Dendritic cell treated with granulocyte-macrophage colony-stimulating factor and Interleukin-4, amounts not matched to agents 40 ng/mL and 50 ng/mL, for 4 days (primary cell): ENCODE measurements around the gene MYO3B.

Source experiments
- H3K27ac Mint-ChIP-seq: one replicate; pipeline ENCODE4 v1.8.0; 2022; ENCODE audit warnings: mild to moderate bottlenecking, mixed read lengths
- H3K27me3 Mint-ChIP-seq: one replicate; pipeline ENCODE4 v1.8.0; 2022; ENCODE audit warnings: mild to moderate bottlenecking, mixed read lengths
- H3K36me3 Mint-ChIP-seq: one replicate; pipeline ENCODE4 v1.8.0; 2022; ENCODE audit warnings: low read depth, mixed read lengths
- H3K4me1 Mint-ChIP-seq: one replicate; pipeline ENCODE4 v1.8.0; 2022; ENCODE audit warnings: low read depth, mixed read lengths
- H3K4me3 Mint-ChIP-seq: one replicate; pipeline ENCODE4 v1.8.0; 2022; ENCODE audit warnings: mild to moderate bottlenecking, moderate library complexity, mixed read lengths
- H3K9me3 Mint-ChIP-seq: one replicate; pipeline ENCODE4 v1.8.0; 2022; ENCODE audit warnings: mixed read lengths
- intact Hi-C: fragments of 100-400 bp; cut with micrococcal nuclease; formaldehyde crosslinking; loops from one replicate; pipeline ENCODE4 v1.15.0; 2022

The MYO3B gene

GRCh38 chr2:170563401-170563800 lies 385.5 kb downstream of the MYO3B start:
- no peak overlapping the region for H3K4me3 Mint-ChIP-seq
- no peaks in the 10 kb centered on the region for H3K36me3 Mint-ChIP-seq
- no peak overlapping the region for H3K27ac Mint-ChIP-seq

GRCh38 chr2:170566138-170566537 lies 388.2 kb downstream of the MYO3B start:
- intact Hi-C loops: no loop called here
- Mint-ChIP-seq H3K27me3 (peaks cover 2% of the 10 kb centered on the region), H3K36me3 (no peaks in the 10 kb centered on the region), H3K27ac (no peak overlapping the region), H3K9me3 (no peaks in the 10 kb centered on the region), H3K4me3 (no peak overlapping the region), H3K4me1 (no peaks in the 10 kb centered on the region)

More at GRCh38 chr2:170563401-170563800, 385.5 kb downstream of the MYO3B start:
- H3K27me3 Mint-ChIP-seq: peaks cover 6% of the 10 kb centered on the region
- H3K4me1 Mint-ChIP-seq: no peaks in the 10 kb centered on the region
- intact Hi-C loops: no loop called here
- no peaks in the 10 kb centered on the region for H3K9me3 Mint-ChIP-seq

GRCh38 chr2:170567429-170567828 lies 389.5 kb downstream of the MYO3B start:
- H3K36me3 Mint-ChIP-seq: no peaks in the 10 kb centered on the region
- H3K27me3 Mint-ChIP-seq: peaks cover 2% of the 10 kb centered on the region
- no peaks in the 10 kb centered on the region for H3K9me3 Mint-ChIP-seq
- intact Hi-C loops: no loop called here
- no peak overlapping the region for H3K4me3 Mint-ChIP-seq
- no peaks in the 10 kb centered on the region for H3K4me1 Mint-ChIP-seq
- H3K27ac Mint-ChIP-seq: no peak overlapping the region

DNA sequence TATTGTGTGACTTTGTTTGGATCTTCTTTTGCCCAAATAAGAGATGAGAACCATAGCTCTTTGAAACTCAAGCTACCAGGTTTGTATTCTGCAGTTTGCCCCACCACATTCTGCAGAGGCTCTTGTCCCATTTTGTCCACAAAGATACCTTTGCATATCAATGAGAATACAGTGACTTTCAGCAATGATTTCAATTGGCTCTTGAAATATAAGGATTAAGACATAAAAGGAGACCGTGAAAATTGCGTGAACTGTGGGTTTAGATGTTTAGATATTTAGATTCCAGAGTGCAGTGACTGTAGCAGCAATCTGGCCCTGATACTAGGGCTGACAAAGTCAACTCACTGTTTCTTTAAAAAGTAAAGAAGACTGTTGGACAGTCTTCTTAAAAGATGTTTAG lies 390.6 kb downstream of the MYO3B start:
- intact Hi-C loops: no loop called here
- no peak overlapping the region for H3K4me3 Mint-ChIP-seq
- no peaks in the 10 kb centered on the region for H3K4me1 Mint-ChIP-seq
- H3K9me3 Mint-ChIP-seq: no peaks in the 10 kb centered on the region
- peaks cover 2% of the 10 kb centered on the region for H3K27me3 Mint-ChIP-seq
- no peaks in the 10 kb centered on the region for H3K36me3 Mint-ChIP-seq
- no peak overlapping the region for H3K27ac Mint-ChIP-seq

- Mint-ChIP-seq H3K27ac (no peak overlapping the region), H3K4me1 (no peaks in the 10 kb centered on the region), H3K27me3 (peaks cover 4% of the 10 kb centered on the region), H3K36me3 (no peaks in the 10 kb centered on the region), H3K9me3 (no peaks in the 10 kb centered on the region), H3K4me3 (no peak overlapping the region)
- intact Hi-C loops: no loop called here
Observed at GRCh38 chr2:170571612-170572011, 393.7 kb downstream of the MYO3B start.

GRCh38 chr2:170573671-170574070 lies 395.7 kb downstream of the MYO3B start:
- no peaks in the 10 kb centered on the region for H3K36me3 Mint-ChIP-seq
- intact Hi-C loops: no loop called here
- H3K27ac Mint-ChIP-seq: no peak overlapping the region
- H3K9me3 Mint-ChIP-seq: no peaks in the 10 kb centered on the region
- peaks cover 4% of the 10 kb centered on the region for H3K27me3 Mint-ChIP-seq
- H3K4me3 Mint-ChIP-seq: no peak overlapping the region
- no peaks in the 10 kb centered on the region for H3K4me1 Mint-ChIP-seq

DNA sequence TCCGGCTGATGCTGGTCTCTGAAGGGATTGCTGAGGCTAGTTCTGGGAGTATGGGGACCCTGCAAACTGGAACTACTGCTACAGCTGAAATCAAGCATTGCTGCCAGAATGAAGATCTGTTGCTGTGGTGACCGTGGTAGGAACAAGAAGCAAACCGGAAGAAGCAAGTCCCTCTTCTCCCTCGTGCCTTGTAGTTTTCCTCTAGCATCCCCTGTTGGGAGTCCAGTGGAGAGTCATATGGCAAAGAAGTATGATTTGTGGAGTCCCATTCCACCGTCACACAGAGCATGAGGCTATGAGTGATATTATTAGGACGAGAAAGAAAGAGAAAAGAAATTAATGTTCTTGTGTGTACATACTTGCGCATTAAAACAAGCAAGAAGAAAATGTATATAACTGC lies 398.3 kb downstream of the MYO3B start:
- H3K9me3 Mint-ChIP-seq: no peaks in the 10 kb centered on the region
- no peaks in the 10 kb centered on the region for H3K36me3 Mint-ChIP-seq
- no peak overlapping the region for H3K27ac Mint-ChIP-seq
- intact Hi-C loops: no loop called here
- no peak overlapping the region for H3K4me3 Mint-ChIP-seq
- H3K4me1 Mint-ChIP-seq: no peaks in the 10 kb centered on the region
- H3K27me3 Mint-ChIP-seq: peaks cover 3% of the 10 kb centered on the region

- Mint-ChIP-seq H3K9me3 (no peaks in the 10 kb centered on the region), H3K4me1 (no peaks in the 10 kb centered on the region), H3K27ac (no peak overlapping the region), H3K4me3 (no peak overlapping the region), H3K27me3 (peaks cover 3% of the 10 kb centered on the region), H3K36me3 (no peaks in the 10 kb centered on the region)
- intact Hi-C loops: no loop called here
Observed at GRCh38 chr2:170577356-170577755, 399.4 kb downstream of the MYO3B start.

DNA sequence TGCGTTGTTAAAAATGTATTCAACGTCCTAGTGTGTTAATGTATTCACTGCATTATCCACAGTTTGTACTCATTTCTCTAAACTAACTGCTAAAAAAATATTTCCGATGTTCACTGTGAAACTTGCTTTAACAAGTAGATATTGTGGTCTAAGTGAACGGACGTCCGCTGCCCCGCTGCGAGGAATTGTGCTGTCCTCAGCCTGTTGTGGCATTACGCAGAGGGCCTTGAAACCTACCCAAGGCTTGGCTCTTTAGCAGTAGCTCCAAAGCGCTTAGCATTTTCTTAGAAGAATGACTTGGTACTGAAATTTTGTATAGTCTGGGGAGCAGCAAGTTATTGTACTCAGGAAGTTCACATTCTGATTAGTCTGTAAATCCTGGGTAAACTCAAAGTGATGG lies 400.7 kb downstream of the MYO3B start:
- no peaks in the 10 kb centered on the region for H3K9me3 Mint-ChIP-seq
- no peaks in the 10 kb centered on the region for H3K4me1 Mint-ChIP-seq
- H3K36me3 Mint-ChIP-seq: no peaks in the 10 kb centered on the region
- no peak overlapping the region for H3K4me3 Mint-ChIP-seq
- intact Hi-C loops: no loop called here
- H3K27me3 Mint-ChIP-seq: peaks cover 3% of the 10 kb centered on the region
- H3K27ac Mint-ChIP-seq: no peak overlapping the region

- no peaks in the 10 kb centered on the region for H3K4me1 Mint-ChIP-seq
Observed at GRCh38 chr2:170579511-170579910, 401.6 kb downstream of the MYO3B start.

GRCh38 chr2:170582313-170582712 lies 404.4 kb downstream of the MYO3B start:
- Mint-ChIP-seq H3K4me3 (no peak overlapping the region), H3K36me3 (no peaks in the 10 kb centered on the region), H3K27me3 (no peaks in the 10 kb centered on the region), H3K27ac (no peak overlapping the region), H3K9me3 (no peaks in the 10 kb centered on the region), H3K4me1 (no peaks in the 10 kb centered on the region)
- intact Hi-C loops: no loop called here

More at GRCh38 chr2:170579511-170579910, 401.6 kb downstream of the MYO3B start:
- Mint-ChIP-seq H3K9me3 (no peaks in the 10 kb centered on the region), H3K36me3 (no peaks in the 10 kb centered on the region), H3K4me3 (no peak overlapping the region), H3K27ac (no peak overlapping the region), H3K27me3 (peaks cover 3% of the 10 kb centered on the region)
- intact Hi-C loops: no loop called here

- Mint-ChIP-seq H3K9me3 (no peaks in the 10 kb centered on the region), H3K27me3 (no peaks in the 10 kb centered on the region), H3K27ac (no peak overlapping the region), H3K4me1 (no peaks in the 10 kb centered on the region), H3K36me3 (no peaks in the 10 kb centered on the region), H3K4me3 (no peak overlapping the region)
- intact Hi-C loops: no loop called here
Observed at GRCh38 chr2:170582751-170583463, 405.0 kb downstream of the MYO3B start.

- H3K9me3 Mint-ChIP-seq: no peaks in the 10 kb centered on the region
- H3K27me3 Mint-ChIP-seq: no peaks in the 10 kb centered on the region
- intact Hi-C loops: no loop called here
- no peaks in the 10 kb centered on the region for H3K4me1 Mint-ChIP-seq
- H3K27ac Mint-ChIP-seq: no peak overlapping the region
- H3K36me3 Mint-ChIP-seq: no peaks in the 10 kb centered on the region
- no peak overlapping the region for H3K4me3 Mint-ChIP-seq
Observed at GRCh38 chr2:170585067-170585466, 407.1 kb downstream of the MYO3B start.

- intact Hi-C loops: no loop called here
- Mint-ChIP-seq H3K4me1 (no peaks in the 10 kb centered on the region), H3K36me3 (no peaks in the 10 kb centered on the region), H3K4me3 (no peak overlapping the region), H3K27ac (no peak overlapping the region), H3K9me3 (no peaks in the 10 kb centered on the region), H3K27me3 (no peaks in the 10 kb centered on the region)
Observed at GRCh38 chr2:170586571-170587095, 408.7 kb downstream of the MYO3B start.

GRCh38 chr2:170587117-170587516 lies 409.2 kb downstream of the MYO3B start:
- no peaks in the 10 kb centered on the region for H3K36me3 Mint-ChIP-seq
- no peak overlapping the region for H3K4me3 Mint-ChIP-seq
- no peaks in the 10 kb centered on the region for H3K27me3 Mint-ChIP-seq
- H3K9me3 Mint-ChIP-seq: no peaks in the 10 kb centered on the region
- intact Hi-C loops: no loop called here
- H3K27ac Mint-ChIP-seq: no peak overlapping the region
- H3K4me1 Mint-ChIP-seq: no peaks in the 10 kb centered on the region
